Breast epithelium (tissue), 4 donors: Measurements from ENCODE around the gene OR14K1. TPM values are rescaled to one million over a fixed set of nuclear protein-coding genes. Genes with fewer than 3 reads are reported as not detected.
"Not testable (repeated sequence)": the region's sequence is repeated elsewhere in the genome, so short reads cannot be mapped to it uniquely, and the experiment has no call there.

Experiments used
- DNase-seq, 2 donors: peaks; one replicate each; pipeline ENCODE4 v3.0.0-alpha.2; 2019; ENCODE audit warnings: low spot score in 2 of 2
- H3K27ac ChIP-seq, 2 donors: fragments of 200-600 bp; sonication (generic) in 1 of 2; one replicate each; pipeline ENCODE4 v1.5.1; 2016 to 2019; ENCODE audit warnings: mild to moderate bottlenecking in 1 of 2
- H3K27me3 ChIP-seq, 2 donors: fragments of 200-600 bp; sonication (generic) in 1 of 2; one replicate each; pipeline versions ENCODE4 v1.5.1 to v1.6.0; 2017 to 2019; ENCODE audit warnings: control low read depth in 1 of 2, mild to moderate bottlenecking in 1 of 2
- H3K36me3 ChIP-seq: fragments of 200-600 bp; one replicate; pipeline ENCODE4 v1.5.1; 2019
- H3K4me1 ChIP-seq, 2 donors: fragments of 200-600 bp; sonication (generic); one replicate each; pipeline ENCODE4 v1.5.1; 2016 to 2019; ENCODE audit warnings: control low read depth in 1 of 2
- H3K4me3 ChIP-seq, 3 donors: fragments of 200-600 bp; sonication (generic); 1 replicate in 2 of 3; 2 replicates in 1 of 3; pipeline ENCODE4 v1.5.1; 2016 to 2019; ENCODE audit warnings: mild to moderate bottlenecking in 3 of 3, moderate library complexity in 2 of 3
- H3K9me3 ChIP-seq, 2 donors: fragments of 200-600 bp; sonication (generic) in 1 of 2; one replicate each; pipeline ENCODE4 v1.5.1; 2016 to 2019; ENCODE audit warnings: control low read depth in 1 of 2
- POLR2A ChIP-seq: fragments of 450-650 bp; IDR thresholded peaks from one replicate; pipeline ENCODE4 v1.6.1; 2016; ENCODE audit warnings: antibody characterized with exemption, mild to moderate bottlenecking, moderate library complexity
- POLR2AphosphoS5 ChIP-seq, 3 donors: sonication (generic); formaldehyde crosslinking; IDR thresholded peaks; one replicate each; pipeline ENCODE4 v1.6.1; 2017; ENCODE audit warnings: antibody characterized with exemption in 3 of 3
- intact Hi-C: fragments of 100-400 bp; cut with DNase I; formaldehyde crosslinking; loops from one replicate; pipeline ENCODE4 v1.15.1; 2023; ENCODE audit warnings: low total_unique reads
- total RNA-seq, 3 donors: library from RNA; depleted of rRNA; stranded (reverse); fragments of >200 nt; gene quantifications; one replicate each; pipeline ENCODE4 v1.1.0, GENCODE V29; 2016
- TF ChIP-seq, protein P1 (sequence below), 3 donors: fragments of 450-650 bp; IDR thresholded peaks; one replicate each; pipeline ENCODE4 v1.5.1; 2016 to 2017; ENCODE audit warnings: antibody characterized with exemption in 3 of 3, mild to moderate bottlenecking in 3 of 3, moderate library complexity in 3 of 3

OR14K1 gene, protein sequence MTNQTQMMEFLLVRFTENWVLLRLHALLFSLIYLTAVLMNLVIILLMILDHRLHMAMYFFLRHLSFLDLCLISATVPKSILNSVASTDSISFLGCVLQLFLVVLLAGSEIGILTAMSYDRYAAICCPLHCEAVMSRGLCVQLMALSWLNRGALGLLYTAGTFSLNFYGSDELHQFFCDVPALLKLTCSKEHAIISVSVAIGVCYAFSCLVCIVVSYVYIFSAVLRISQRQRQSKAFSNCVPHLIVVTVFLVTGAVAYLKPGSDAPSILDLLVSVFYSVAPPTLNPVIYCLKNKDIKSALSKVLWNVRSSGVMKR
- 1 to 10 TPM in 2 of 3 donors, not detected in 1; 1.0 to 1.3 TPM for total RNA-seq

GRCh38 chr1:247738315-247738714, at the start of gene OR14K1:
Gene OR14K1 (plus strand): TSS chr1:247738615. CDS start chr1:247738615, 0 bp downstream.
- Histone ChIP-seq H3K4me1 (no peaks in the 10 kb centered on the region), H3K27me3 (no peaks in the 10 kb centered on the region), H3K36me3 (no peaks in the 10 kb centered on the region), H3K4me3 (no peak within 1 kb of the TSS), H3K27ac (no peak within 1 kb of the TSS), H3K9me3 (no peaks in the 10 kb centered on the region)
- DNase-seq = no peak
- TF ChIP-seq, protein P1, sequence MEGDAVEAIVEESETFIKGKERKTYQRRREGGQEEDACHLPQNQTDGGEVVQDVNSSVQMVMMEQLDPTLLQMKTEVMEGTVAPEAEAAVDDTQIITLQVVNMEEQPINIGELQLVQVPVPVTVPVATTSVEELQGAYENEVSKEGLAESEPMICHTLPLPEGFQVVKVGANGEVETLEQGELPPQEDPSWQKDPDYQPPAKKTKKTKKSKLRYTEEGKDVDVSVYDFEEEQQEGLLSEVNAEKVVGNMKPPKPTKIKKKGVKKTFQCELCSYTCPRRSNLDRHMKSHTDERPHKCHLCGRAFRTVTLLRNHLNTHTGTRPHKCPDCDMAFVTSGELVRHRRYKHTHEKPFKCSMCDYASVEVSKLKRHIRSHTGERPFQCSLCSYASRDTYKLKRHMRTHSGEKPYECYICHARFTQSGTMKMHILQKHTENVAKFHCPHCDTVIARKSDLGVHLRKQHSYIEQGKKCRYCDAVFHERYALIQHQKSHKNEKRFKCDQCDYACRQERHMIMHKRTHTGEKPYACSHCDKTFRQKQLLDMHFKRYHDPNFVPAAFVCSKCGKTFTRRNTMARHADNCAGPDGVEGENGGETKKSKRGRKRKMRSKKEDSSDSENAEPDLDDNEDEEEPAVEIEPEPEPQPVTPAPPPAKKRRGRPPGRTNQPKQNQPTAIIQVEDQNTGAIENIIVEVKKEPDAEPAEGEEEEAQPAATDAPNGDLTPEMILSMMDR (IDR thresholded peaks at IDR 0.05) = no peak
- no peak for TF ChIP-seq POLR2A
- TF ChIP-seq POLR2AphosphoS5 (IDR thresholded peaks at IDR 0.05) = no peak
- intact Hi-C loops = no loop called here

GRCh38 chr1:247701338-247701737, 37.1 kb upstream of the OR14K1 start:
- Histone ChIP-seq H3K36me3 (no peaks in the 10 kb centered on the region), H3K27me3 (no peaks in the 10 kb centered on the region), H3K4me1 (no peaks in the 10 kb centered on the region), H3K9me3 (no peaks in the 10 kb centered on the region), H3K4me3 (no peak overlapping the region), H3K27ac (no peak overlapping the region)
- DNase-seq = no peak
- intact Hi-C loops = no loop called here
- TF ChIP-seq POLR2A = no peak
- no peak for TF ChIP-seq POLR2AphosphoS5 (IDR thresholded peaks at IDR 0.05)
- TF ChIP-seq, protein P1 (IDR thresholded peaks at IDR 0.05) = no peak

GRCh38 chr1:247710681-247711080, 27.7 kb upstream of the OR14K1 start:
- DNase-seq, intact Hi-C loops, H3K4me1 ChIP-seq, H3K9me3 ChIP-seq, H3K36me3 ChIP-seq, H3K27me3 ChIP-seq, H3K27ac ChIP-seq, H3K4me3 ChIP-seq: not testable (repeated sequence)

GRCh38 chr1:247713753-247714152, 24.7 kb upstream of the OR14K1 start:
- Histone ChIP-seq H3K36me3 (no peaks in the 10 kb centered on the region), H3K27me3 (no peaks in the 10 kb centered on the region), H3K4me3 (no peak overlapping the region), H3K4me1 (no peaks in the 10 kb centered on the region), H3K9me3 (no peaks in the 10 kb centered on the region), H3K27ac (no peak overlapping the region)
- no peak for DNase-seq
- intact Hi-C loops = no loop called here
- TF ChIP-seq, protein P1 (IDR thresholded peaks at IDR 0.05) = no peak

DNA sequence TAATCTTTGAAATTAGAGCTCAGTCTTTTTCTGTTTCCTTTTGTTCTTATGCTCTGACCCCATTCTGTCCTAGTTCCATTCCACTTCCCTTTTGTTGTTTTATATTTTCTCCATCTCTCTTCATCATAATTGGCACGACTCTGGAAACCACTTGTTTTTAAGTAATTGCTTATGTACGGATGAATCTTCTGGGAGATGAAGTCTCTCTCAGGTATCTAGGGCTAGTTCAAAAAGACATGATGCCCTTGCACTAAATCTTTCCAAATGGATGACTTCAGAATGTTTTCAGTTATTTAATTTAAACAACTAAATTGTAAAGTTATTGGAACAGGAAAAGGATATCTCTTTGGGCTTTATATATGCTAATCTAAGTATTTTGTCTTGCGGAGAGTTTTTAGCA, 21.9 kb upstream of the OR14K1 start, which contains the start of gene OR6F1:
Gene OR6F1, minus strand, starts transcription at position 101 of the 400 bp plus-strand sequence. CDS start 3,891 bp downstream, outside the sequence.
- H3K9me3 ChIP-seq = peaks cover 0 to 11% of the 10 kb centered on the region in 2 donors
- H3K27ac ChIP-seq = no peak within 1 kb of the TSS
- no peak for TF ChIP-seq POLR2AphosphoS5 (IDR thresholded peaks at IDR 0.05)
- TF ChIP-seq POLR2A = no peak
- TF ChIP-seq, protein P1 (IDR thresholded peaks at IDR 0.05) = no peak
- H3K4me3 ChIP-seq = no peak within 1 kb of the TSS
- intact Hi-C loops = no loop called here
- no peak for DNase-seq
- no peaks in the 10 kb centered on the region for H3K27me3 ChIP-seq
- no peaks in the 10 kb centered on the region for H3K4me1 ChIP-seq
- H3K36me3 ChIP-seq = no peaks in the 10 kb centered on the region
